ENCODE data around the gene NPR2. TPM values are rescaled to one million over a fixed set of nuclear protein-coding genes. Genes with fewer than 3 reads are reported as not detected.

Gene NPR2
- total and polyA plus RNA-seq, 2 of the 13 experiments (the other 11 are each of a cell fraction or from before 2014, with no cell fraction given): 7.4 to 9.4 TPM

GRCh38 chr9:35842795-35843194 lies 51.4 kb downstream of the NPR2 start:
- Histone ChIP-seq H3K4me1 (ENCODE audit: insufficient read depth, low read length) (peaks cover under 1% of the 10 kb centered on the region; the same call in 1 of the 2 replicates), H2AFZ (ENCODE audit: low read length) (no peak overlapping the region), H3K9me3 (ENCODE audit: low read length) (no peaks in the 10 kb centered on the region), H3K27me3 (ENCODE audit: control insufficient read depth in 1 of 2, insufficient read depth in 2 of 2, low read length in 2 of 2) (no peaks in the 10 kb centered on the region; a peak in 1 of 5 replicates), H3K27ac (ENCODE audit: extremely low read length, insufficient read depth, low read length) (no peak overlapping the region), H4K20me1 (ENCODE audit: insufficient read depth, low read length) (no peaks in the 10 kb centered on the region), H3K36me3 (replicated peaks in 1 of 2; ENCODE audit: control insufficient read depth in 1 of 2, insufficient read depth in 2 of 2, low read length in 2 of 2) (no peaks in the 10 kb centered on the region), H3K9ac (ENCODE audit: insufficient read depth, low read depth, low read length) (no peak overlapping the region), H3K4me2 (ENCODE audit: low read depth, low read length) (no peak overlapping the region), H3K4me3 (replicated peaks in 1 of 3; ENCODE audit: insufficient read depth in 1 of 3, low read depth in 2 of 3, low read length in 3 of 3) (no peak overlapping the region), H3K79me2 (ENCODE audit: insufficient read depth, low read length) (no peaks in the 10 kb centered on the region)
- ChIA-PET POLR2A (no interaction called here), CTCF (ENCODE audit: low intra/inter-chr PET ratio, low total read pairs) (no interaction called here)
- ATAC-seq (no peak), FAIRE-seq (no peak), DNase-seq (ENCODE audit: low spot score) (no peak)
- TF ChIP-seq SKIL (CRISPR knock-in tag; IDR thresholded peaks at IDR 0.05; ENCODE audit: borderline replicate concordance) (no peak), GFI1 (CRISPR knock-in tag; IDR thresholded peaks at IDR 0.05; ENCODE audit: borderline replicate concordance) (peak; percentile 74; the same call in 1 of the 2 replicates), ZNF30 (CRISPR knock-in tag; IDR thresholded peaks at IDR 0.05) (no peak), GABPA (IDR thresholded peaks at IDR 0.05; ENCODE audit: low read depth, low read length) (no peak), GABPA (CRISPR knock-in tag; IDR thresholded peaks at IDR 0.05; ENCODE audit: low read depth) (no peak), TOPORS (CRISPR knock-in tag; IDR thresholded peaks at IDR 0.05) (no peak), NCOA2 (CRISPR knock-in tag; IDR thresholded peaks at IDR 0.05) (no peak), HES4 (CRISPR knock-in tag; IDR thresholded peaks at IDR 0.05; ENCODE audit: borderline replicate concordance) (no peak)
- WGBS (ENCODE audit: low lambda C conversion rate): 49% methylated on average over 3 of the region's 3 CpGs
- no TSS peak for BruUV-seq (replicated peaks)
- intact Hi-C loops (cut with micrococcal nuclease; ENCODE audit: unreplicated experiment): no loop called here
- in situ Hi-C loops (cut with HindIII; ENCODE audit: extremely low pct_ligation_motif_present, low pct_unique_long_range_greater_than_20kb): no loop called here
